NCI-H1092 treated with DMSO at 0.1 percent for 48 hours (cell line): ENCODE data around the gene TMC4.
A peak's percentile ranks its signal among the peaks of the same experiment; 100 is the strongest.
"Not testable (repeated sequence)": the region's sequence is repeated elsewhere in the genome, so short reads cannot be mapped to it uniquely, and the experiment has no call there.

Experiments used
- DNase-seq: peaks from one replicate; lab custom pipeline; 2025; lab: John Stamatoyannopoulos, UW

Gene TMC4

GRCh38 chr19:54179262-54179852 is 6.4 kb upstream of the TMC4 start:
- DNase-seq = no peak

DNA sequence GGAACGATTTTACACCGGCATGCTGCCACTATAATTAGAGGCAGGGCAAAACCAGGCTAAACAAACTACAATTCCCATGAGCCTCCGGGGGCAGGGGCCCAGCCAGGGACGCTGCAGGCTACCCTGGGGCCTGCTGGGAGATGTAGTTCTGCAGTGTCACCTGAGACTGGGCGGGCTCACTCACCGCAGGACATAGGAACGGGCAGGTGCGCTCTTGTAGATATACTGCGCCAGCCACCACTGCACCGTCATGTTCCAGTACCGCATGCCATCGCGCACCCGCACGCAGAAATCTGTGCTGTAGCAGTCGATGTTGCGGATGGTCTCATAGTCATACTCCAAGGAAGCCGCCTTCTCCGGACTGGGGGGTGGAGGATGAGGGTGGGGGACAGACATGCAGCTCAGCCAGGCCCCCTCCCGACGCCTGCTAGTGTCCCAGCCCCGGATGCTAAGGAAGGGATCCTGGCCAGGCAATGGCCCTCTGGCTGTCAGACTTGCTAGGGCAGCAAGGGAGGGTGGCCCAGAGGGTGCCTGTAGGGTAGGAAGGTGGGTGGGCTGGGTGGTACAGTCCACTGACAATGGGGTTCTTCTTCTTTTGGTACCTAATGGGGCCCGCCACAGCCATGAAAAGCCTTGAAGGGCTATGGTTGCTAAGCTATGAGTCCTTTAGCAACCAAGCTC is 5.8 kb upstream of the TMC4 start:
- peak; percentile 13 for DNase-seq

DNA sequence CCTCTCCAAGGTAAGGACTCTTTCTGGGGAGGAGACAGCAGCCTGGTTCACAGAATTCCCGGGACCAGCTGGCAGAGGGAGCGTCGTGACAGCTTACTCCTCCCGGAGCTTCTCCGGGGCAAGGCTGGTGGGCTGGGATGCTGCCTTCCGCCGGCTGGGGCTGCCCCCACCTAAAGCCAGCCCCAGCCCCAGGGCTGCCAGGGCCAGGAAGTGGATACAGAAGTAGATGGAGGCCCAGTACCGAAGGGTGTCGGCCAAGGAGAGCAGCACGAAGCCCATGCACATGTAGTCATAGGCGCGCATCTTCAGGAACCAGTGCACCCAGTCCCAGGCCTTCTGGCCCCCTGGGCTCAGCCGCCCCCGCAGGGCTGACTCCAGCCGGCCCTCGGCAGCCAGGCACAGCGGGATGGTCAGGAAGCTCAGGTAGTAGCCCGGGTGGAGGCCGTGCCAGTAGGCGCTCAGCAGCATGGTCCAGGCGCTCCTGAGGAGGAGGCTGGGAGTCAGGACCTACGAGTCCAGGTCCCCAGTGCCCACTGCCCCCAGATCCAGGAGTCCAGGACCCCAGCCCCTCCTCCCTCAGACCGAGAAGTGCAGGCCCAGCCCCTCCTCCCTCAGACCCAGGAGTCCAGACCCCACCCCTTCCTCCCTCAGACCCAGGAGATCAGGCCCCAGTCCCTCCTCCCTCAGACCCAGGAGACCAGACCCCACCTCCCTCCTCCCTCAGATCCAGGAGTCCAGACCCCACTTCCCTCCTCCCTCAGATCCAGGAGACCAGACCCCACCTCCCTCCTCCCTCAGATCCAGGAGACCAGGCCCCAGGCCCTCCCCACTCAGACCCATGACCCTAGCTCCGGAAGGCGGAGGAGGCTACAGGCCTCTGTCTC is 1.2 kb upstream of the TMC4 start:
- DNase-seq = no peak

DNA sequence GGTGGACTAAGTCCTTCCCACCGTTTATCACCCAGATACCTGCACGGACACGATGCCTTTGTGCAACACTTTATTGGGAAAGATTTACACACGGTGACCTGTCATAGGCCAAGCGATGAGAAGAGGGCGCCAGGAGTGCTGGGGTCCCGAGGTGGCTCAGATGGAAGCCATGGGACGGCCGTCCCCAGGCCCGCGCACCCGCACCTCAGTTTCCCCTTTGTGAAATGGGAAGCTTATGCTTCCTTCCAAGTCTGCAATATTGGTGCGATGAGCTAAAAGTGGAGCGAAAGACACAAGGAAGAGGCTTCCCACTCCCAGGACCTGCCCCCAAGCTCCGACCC is 369 bp upstream of the TMC4 start:
- DNase-seq = no peak

- not testable (repeated sequence) for DNase-seq
Measured at GRCh38 chr19:54171736-54172431, 1.1 kb downstream of the TMC4 start.

- DNase-seq = no peak
Measured at GRCh38 chr19:54169149-54169740, 3.7 kb downstream of the TMC4 start.

- DNase-seq = peak; percentile 62
Measured at GRCh38 chr19:54168174-54168917, 4.6 kb downstream of the TMC4 start.

- DNase-seq = no peak
Measured at GRCh38 chr19:54165222-54165621, 7.7 kb downstream of the TMC4 start.

- DNase-seq = no peak
Measured at GRCh38 chr19:54164369-54165068, 8.4 kb downstream of the TMC4 start.

GRCh38 chr19:54162884-54163283 is 10.1 kb downstream of the TMC4 start:
- no peak for DNase-seq

DNA sequence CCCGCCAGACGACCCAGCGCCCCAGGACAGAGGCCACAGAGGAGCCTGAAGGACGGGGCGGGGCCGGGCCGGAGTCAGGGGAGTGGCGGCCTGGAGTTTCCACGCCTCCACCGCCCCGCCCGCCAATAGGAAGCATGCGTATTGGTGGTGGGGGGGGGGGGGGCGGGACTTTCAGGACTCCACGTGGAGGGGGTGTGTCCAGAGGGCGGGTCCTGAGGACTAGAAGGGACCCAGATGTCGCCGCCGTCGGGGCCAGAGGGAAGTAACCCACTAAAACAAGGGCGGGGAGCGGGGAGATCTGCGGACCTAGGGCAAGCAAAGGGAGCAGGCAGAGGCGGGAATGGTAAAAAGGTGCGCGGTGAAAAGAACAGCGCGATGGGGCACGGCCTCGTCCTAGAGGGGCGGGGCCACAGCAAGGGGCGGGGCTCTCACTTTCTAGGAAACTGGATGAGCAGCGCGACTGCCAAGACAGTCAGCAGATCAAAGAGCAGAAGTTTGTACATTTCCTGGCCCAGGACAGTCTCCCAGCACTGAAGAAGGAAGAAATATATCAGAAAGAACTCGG is 10.6 kb downstream of the TMC4 start:
- DNase-seq = no peak

DNA sequence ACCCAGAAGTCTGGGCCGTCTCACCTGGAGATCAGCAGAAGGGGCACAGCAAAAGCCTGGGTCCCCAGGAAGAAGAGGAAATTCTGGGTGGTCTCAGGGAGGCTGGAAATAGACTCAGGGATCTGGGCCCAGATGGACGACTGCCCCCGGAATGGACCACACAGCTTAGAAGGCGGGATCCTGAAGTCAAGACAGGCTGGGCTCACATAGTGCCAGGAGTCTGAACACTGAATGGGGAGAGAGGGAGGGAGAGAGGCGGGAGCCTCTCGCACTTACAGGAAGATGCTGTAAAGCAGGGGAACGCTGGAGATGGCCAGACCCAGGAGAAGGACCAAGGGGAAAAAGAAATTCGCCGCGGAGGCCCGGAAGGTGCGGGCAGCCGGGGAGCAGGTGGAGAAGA is 12.1 kb downstream of the TMC4 start:
- DNase-seq = no peak

DNA sequence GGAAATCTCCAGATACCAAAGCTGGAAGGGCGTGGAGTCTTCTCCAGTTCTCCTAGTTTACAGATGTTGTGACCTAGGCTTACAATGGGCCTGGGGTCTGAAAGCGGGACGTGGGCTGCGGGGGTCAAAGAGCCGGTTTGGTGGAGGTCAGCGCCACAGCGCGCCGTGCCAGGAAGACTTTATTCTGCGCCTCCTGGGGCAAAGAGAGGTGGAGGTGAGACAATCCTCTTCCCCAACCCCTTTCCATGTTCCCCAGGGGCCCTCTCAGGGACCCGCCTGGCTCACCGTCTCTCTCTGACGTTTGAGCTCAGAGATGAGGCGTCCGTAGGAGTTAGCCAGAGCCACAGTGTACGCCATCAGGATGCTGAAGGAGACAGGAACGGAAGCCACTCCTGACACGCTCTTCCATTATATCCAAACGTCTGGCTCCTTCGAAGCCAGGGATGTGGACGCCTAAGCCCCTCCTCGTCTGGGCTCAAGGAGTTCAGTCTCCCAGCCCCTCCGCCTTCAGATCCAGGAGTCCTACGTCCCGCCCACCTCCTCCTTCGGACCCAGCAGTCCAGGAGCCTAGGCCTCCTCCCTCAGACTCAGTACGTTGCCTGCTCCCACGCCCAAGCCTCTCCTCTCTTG is 12.7 kb downstream of the TMC4 start:
- DNase-seq = no peak

GRCh38 chr19:54159352-54160181 is 13.4 kb downstream of the TMC4 start, which contains the start of gene LENG1:
TSS of gene LENG1 (minus strand) at chr19:54159721. CDS start at chr19:54159695, 26 bp downstream.
- peak; percentile 98 for DNase-seq

DNA sequence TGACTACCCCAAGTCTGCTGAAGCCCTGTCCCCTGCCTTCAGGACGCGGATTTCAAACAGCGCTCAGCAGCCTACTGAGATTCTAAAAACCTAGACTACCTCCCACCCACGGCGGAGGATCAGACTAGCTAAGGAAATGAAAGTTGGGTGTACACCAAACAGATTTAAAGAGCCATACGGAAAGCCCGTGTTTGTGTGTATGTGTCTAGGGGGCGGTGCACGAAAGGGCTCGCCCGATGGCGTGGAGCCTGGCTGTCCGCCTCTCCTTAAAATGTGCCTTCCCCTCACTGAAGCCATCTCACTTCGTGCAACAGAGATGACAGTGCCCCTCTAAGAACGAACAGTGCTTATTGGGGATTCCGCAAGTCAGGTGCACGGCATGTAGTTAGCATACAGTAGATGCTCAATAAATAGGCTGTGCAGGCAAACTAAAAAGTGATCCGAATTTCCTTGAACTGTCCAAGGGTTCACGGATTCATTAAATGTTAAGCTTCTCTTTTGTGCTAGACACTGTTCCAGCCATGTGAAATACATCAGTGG is 14.1 kb downstream of the TMC4 start:
- no peak for DNase-seq

- DNase-seq = no peak
Measured at GRCh38 chr19:54156953-54157352, 16.0 kb downstream of the TMC4 start.

- DNase-seq = no peak
Measured at GRCh38 chr19:54156490-54156889, 16.5 kb downstream of the TMC4 start.

GRCh38 chr19:54155694-54156093 is 17.3 kb downstream of the TMC4 start:
- no peak for DNase-seq
